Prostate gland (tissue), 2 donors: ENCODE results near the gene DNAI2. TPM values are rescaled to one million over a fixed set of nuclear protein-coding genes. Genes with fewer than 3 reads are reported as not detected.

Experiments
- DNase-seq: peaks from one replicate; pipeline ENCODE4 v3.0.0-alpha.2; 2019; ENCODE audit warnings: low spot score
- H3K27ac ChIP-seq, 2 donors: fragments of 200-600 bp; sonication (generic); 2 replicates each; pipeline ENCODE4 v1.5.1; 2017 to 2019
- H3K27me3 ChIP-seq: fragments of 200-600 bp; sonication (generic); replicated peaks from 2 replicates; pipeline ENCODE4 v1.5.1; 2019; ENCODE audit not compliant: insufficient read depth
- H3K36me3 ChIP-seq, 2 donors: fragments of 200-600 bp; sonication (generic); 1 replicate in 1 of 2; 2 replicates in 1 of 2; pipeline versions ENCODE4 v1.5.1 to v1.8.1; 2017 to 2019
- H3K4me1 ChIP-seq: fragments of 200-600 bp; sonication (generic); replicated peaks from 2 replicates; pipeline ENCODE4 v1.5.1; 2019
- H3K4me3 ChIP-seq, 2 donors: fragments of 200-600 bp; sonication (generic); 2 replicates each; pipeline ENCODE4 v1.5.1; 2017 to 2019
- H3K9me3 ChIP-seq: fragments of 200-600 bp; sonication (generic); 2 replicates; pipeline ENCODE4 v1.5.1; 2017
- POLR2A ChIP-seq: fragments of 450-650 bp; IDR thresholded peaks from one replicate; pipeline ENCODE4 v1.6.1; 2016; ENCODE audit warnings: antibody characterized with exemption, mild to moderate bottlenecking
- POLR2AphosphoS5 ChIP-seq: sonication (generic); formaldehyde crosslinking; IDR thresholded peaks from one replicate; pipeline ENCODE4 v1.6.1; 2017; ENCODE audit warnings: antibody characterized with exemption
- WGBS: methylation state at CpG from one replicate; pipeline ENCODE4 v1.1.5; 2018; 5-methylcytosine and 5-hydroxymethylcytosine counted together
- intact Hi-C: fragments of 100-400 bp; cut with DNase I; formaldehyde crosslinking; loops from one replicate; pipeline ENCODE4 v1.14.2; 2022
- total RNA-seq, 2 donors: library from RNA; depleted of rRNA; stranded (reverse); fragments of >200 nt; gene quantifications; one replicate each; pipeline ENCODE4 v1.1.0, GENCODE V29; 2016
- TF ChIP-seq, protein P1 (sequence below), 4 experiments: fragments of 200-600 bp in 2 of 4; fragments of 450-650 bp in 2 of 4; sonication (generic) in 2 of 4; IDR thresholded peaks; 1 replicate in 3 of 4; 2 replicates in 1 of 4; pipeline ENCODE4 v1.5.1; 2016 to 2019; ENCODE audit warnings: antibody characterized with exemption in 4 of 4, mild to moderate bottlenecking in 2 of 4, moderate library complexity in 2 of 4

The DNAI2 gene
- total RNA-seq, 2 donors from 2014 or later, result 4.3 TPM; not detected in 1

DNA sequence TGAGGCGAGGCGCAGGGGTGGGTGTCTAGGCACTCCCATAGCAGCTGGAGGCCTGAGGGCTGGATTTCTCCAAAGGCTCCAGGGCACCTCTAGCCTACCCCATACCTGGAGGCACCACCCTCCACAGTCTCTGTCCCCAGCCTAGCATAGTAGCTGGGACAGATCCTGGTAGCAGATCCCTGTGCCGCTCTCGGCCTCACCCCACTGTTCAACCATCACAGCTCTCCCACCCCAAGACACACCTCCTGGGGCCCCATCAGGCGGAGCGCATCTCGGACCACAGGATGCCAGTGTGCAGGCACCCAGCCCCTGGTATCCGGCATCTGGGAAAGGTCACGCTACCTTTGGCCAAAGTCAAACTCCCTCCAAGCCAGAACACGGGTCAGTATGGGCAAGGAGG, 80.5 kb downstream of the DNAI2 start:
- Histone ChIP-seq H3K27me3 (peaks cover 43% of the 10 kb centered on the region), H3K9me3 (no peaks in the 10 kb centered on the region), H3K27ac (no peak overlapping the region), H3K36me3 (no peaks in the 10 kb centered on the region), H3K4me1 (no peaks in the 10 kb centered on the region), H3K4me3 (no peak overlapping the region)
- no peak for DNase-seq
- intact Hi-C loops, result no loop called here
- no peak for TF ChIP-seq POLR2AphosphoS5
- 86% methylated on average over 9 of the region's 10 CpGs for WGBS

DNA sequence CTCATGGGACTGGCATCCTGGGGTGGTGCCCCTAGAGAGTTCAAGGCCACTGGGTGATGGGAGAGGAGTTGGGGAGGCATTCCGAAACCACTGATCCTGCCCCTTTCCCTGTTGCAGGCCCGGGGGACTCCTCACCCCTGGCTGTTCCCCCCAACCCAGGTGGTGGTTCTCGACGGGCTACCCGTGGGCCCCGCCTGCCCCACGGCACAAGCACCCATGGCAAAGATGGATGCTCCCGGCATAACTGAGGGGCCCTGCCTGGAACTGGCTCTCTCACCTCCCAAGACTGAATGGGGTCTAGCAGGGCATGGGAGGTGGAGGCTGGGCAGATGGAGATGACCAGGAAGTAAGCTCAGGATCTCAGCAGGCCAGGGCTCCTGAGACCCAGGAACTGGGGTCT, 81.0 kb downstream of the DNAI2 start:
- intact Hi-C loops, result no loop called here
- WGBS, result 94% methylated on average over 8 of the region's 8 CpGs
- H3K4me1 ChIP-seq, result no peaks in the 10 kb centered on the region
- H3K4me3 ChIP-seq, result no peak overlapping the region
- no peaks in the 10 kb centered on the region for H3K9me3 ChIP-seq
- TF ChIP-seq, protein P1, sequence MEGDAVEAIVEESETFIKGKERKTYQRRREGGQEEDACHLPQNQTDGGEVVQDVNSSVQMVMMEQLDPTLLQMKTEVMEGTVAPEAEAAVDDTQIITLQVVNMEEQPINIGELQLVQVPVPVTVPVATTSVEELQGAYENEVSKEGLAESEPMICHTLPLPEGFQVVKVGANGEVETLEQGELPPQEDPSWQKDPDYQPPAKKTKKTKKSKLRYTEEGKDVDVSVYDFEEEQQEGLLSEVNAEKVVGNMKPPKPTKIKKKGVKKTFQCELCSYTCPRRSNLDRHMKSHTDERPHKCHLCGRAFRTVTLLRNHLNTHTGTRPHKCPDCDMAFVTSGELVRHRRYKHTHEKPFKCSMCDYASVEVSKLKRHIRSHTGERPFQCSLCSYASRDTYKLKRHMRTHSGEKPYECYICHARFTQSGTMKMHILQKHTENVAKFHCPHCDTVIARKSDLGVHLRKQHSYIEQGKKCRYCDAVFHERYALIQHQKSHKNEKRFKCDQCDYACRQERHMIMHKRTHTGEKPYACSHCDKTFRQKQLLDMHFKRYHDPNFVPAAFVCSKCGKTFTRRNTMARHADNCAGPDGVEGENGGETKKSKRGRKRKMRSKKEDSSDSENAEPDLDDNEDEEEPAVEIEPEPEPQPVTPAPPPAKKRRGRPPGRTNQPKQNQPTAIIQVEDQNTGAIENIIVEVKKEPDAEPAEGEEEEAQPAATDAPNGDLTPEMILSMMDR (IDR thresholded peaks at IDR 0.05), result no peak
- no peak for TF ChIP-seq POLR2AphosphoS5
- TF ChIP-seq POLR2A, result no peak
- DNase-seq, result no peak
- H3K27ac ChIP-seq, result no peak overlapping the region
- no peaks in the 10 kb centered on the region for H3K36me3 ChIP-seq
- H3K27me3 ChIP-seq, result peaks cover 43% of the 10 kb centered on the region

DNA sequence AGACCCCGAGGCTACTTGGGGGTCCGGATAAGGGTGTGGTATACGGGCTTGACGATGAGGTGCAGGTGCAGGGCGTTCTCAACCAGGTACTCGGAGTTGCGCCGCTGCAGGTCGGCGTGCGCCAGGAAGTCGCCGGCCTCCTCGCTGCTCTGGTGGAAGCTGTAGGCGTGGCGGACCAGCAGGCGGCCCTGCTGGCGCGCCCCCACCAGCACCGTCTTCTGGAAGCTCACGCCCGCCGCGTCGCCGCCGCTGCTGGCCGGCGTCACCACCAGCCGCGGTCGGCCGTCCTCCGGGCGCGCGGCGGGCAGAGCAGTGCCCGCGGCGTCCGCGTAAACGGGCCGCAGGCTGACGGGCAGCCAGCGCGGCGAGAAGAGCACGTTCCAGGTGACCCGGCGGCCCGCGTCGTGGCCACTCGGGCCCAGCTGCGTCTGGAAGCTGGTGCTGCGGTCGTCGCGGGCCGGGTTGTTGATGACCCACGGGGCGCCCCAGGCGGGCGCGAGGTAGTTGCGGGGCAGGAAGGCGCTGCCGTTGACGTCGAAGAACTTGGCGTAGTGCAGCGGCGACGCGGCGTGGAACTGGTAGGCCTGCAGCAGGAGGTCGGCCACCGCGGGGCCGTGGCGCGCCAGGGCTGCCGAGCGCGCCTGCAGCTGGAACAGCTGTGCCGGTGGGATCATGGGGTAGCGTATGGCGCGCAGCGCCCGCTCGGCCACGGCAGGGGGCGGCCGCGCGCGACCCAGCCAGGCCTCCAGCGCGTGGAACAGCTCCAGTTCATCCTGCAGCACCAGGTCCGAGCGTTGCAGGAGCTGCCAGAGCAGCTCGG, 82.8 kb downstream of the DNAI2 start:
- peaks cover 42% of the 10 kb centered on the region for H3K27me3 ChIP-seq
- no peak for TF ChIP-seq POLR2AphosphoS5
- no peak for TF ChIP-seq POLR2A
- TF ChIP-seq, protein P1 (IDR thresholded peaks at IDR 0.05), result no peak
- H3K36me3 ChIP-seq, result no peaks in the 10 kb centered on the region
- DNase-seq, result no peak
- H3K4me3 ChIP-seq, result peak overlapping the region in 1 of 2 donors; percentile 3
- H3K27ac ChIP-seq, result no peak overlapping the region
- 2% methylated on average over 76 of the region's 105 CpGs for WGBS
- H3K4me1 ChIP-seq, result no peaks in the 10 kb centered on the region
- no peaks in the 10 kb centered on the region for H3K9me3 ChIP-seq
- intact Hi-C loops, result no loop called here

DNA sequence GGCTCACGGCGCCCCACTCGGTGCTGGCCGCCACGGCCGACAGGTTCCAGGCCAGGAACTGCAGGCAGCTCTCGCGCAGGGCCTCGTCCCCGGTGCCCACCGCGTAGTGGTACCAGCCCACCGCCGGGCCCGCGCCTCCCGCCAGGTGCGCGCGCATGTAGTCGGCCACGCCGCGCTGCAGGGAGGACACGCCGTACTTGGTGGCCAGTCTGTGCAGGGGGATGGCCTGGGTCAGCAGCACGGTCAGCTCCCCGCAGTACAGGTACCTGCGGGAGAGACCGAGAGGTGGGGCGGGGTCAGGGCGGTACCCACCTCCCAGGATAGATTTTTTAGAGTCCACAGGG, 83.4 kb downstream of the DNAI2 start:
- H3K4me3 ChIP-seq, result no peak overlapping the region
- 18% methylated on average over 30 of the region's 32 CpGs for WGBS
- H3K27ac ChIP-seq, result no peak overlapping the region
- no peak for DNase-seq
- no peaks in the 10 kb centered on the region for H3K36me3 ChIP-seq
- no peaks in the 10 kb centered on the region for H3K9me3 ChIP-seq
- no peaks in the 10 kb centered on the region for H3K4me1 ChIP-seq
- TF ChIP-seq POLR2A (no peak), POLR2AphosphoS5 (no peak)
- TF ChIP-seq, protein P1 (IDR thresholded peaks at IDR 0.05), result no peak
- intact Hi-C loops, result no loop called here
- H3K27me3 ChIP-seq, result peaks cover 39% of the 10 kb centered on the region

DNA sequence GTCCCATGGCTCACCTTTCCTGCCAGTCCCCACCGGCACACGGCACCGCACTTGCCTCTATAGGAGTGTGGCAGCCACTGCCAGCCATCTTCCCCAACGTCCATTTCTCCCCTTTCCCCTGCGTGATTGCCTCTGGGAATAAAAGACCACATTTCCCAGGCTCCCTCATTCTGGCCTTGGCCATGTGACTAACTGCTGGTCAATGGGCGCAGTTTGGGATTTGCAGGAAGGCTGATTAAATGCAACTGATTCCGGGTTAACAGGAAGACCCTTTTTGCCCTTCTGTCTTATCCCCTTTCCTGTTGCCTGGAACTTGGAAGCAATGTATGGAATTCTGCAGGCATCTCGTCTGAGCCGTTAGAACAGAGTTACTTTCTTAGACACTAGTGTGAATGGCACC, 84.7 kb downstream of the DNAI2 start:
- Histone ChIP-seq H3K4me3 (no peak overlapping the region), H3K27ac (no peak overlapping the region), H3K36me3 (no peaks in the 10 kb centered on the region), H3K9me3 (no peaks in the 10 kb centered on the region), H3K4me1 (no peaks in the 10 kb centered on the region), H3K27me3 (peaks cover 31% of the 10 kb centered on the region)
- no peak for DNase-seq
- no peak for TF ChIP-seq POLR2A
- TF ChIP-seq, protein P1 (IDR thresholded peaks at IDR 0.05), result no peak
- TF ChIP-seq POLR2AphosphoS5, result no peak
- WGBS, result 85% methylated on average over 9 of the region's 9 CpGs
- intact Hi-C loops, result no loop called here
